Measurements from ENCODE around the gene USP35.

The USP35 gene

DNA sequence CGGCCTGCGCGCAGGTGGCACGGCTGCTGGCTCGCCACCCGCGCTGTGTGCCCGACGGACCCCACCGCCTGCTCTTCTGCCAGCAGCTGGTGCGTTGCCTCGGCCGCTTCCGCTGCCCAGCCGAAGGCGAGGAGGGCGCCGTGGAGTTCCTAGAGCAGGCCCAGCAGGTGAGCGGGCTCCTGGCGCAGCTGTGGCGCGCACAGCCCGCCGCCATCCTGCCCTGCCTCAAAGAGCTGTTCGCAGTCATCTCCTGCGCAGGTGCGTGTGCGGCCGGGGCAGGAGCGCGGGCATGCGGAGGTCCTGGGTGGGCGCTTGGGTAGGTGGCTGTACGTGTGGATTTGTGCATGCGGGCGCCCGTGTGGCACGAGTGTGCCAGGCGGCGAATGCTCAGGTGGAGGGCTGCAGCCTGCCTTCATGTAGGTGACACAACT is 8.0 kb downstream of the USP35 start:
- DNase-seq (ENCODE audit: low read depth): no peak

DNA sequence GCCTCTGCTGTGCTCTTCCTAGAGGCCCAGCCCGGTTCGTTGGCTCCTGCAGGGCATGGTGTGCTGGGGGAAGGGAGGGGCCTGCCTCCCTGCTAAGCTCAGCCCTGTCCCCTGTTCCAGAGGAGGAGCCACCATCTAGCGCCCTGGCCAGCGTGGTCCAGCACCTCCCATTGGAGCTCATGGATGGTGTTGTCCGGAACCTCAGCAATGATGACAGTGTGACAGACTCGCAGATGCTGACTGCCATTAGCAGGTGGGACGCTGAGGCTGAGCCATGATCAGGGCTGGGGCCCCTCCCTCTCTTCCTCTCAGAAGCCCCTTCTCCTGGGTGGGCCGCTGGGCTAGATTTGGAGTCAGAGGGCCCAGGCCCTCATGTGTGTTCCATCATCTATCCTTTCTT is 9.1 kb downstream of the USP35 start:
- DNase-seq (ENCODE audit: low read depth): no peak

DNA sequence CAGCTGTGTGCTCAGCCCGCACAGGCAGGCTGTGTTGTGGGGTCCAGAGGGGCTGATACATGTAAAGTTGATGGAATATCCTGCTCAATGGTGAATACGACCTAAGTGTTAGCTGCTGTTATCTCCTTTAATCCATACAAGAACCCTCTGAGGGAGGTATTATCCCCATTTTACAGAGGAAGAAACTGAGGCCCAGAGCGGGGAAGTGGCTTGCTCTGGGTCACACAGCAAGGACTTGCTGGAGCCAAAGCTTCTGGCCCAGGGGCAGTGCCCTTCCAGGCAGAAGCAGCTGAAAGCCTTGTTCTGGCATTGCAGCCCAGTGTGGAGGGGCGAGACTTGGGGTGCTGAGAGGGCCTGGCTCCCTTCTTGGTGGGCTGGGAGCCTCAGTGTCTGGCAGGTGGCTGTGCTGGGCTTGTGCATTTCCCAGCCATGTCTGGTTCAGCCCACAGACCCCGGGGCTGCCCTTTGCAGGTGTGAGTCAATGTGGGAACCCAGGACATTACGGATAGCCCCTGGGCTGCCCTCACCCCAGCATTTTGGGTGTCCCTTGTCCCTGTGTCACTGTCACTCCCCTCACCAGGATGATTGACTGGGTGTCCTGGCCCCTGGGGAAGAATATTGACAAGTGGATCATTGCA is 10.4 kb downstream of the USP35 start:
- no peak for DNase-seq (ENCODE audit: low read depth)

GRCh38 chr11:78199653-78200015 is 10.9 kb downstream of the USP35 start:
- DNase-seq (ENCODE audit: low read depth): no peak

- no peak for DNase-seq (ENCODE audit: low read depth)
Observed at GRCh38 chr11:78200061-78200460, 11.3 kb downstream of the USP35 start.

GRCh38 chr11:78200553-78200952 is 11.8 kb downstream of the USP35 start:
- DNase-seq (ENCODE audit: low read depth): no peak

GRCh38 chr11:78201096-78201818 is 12.5 kb downstream of the USP35 start:
- DNase-seq (ENCODE audit: low read depth): no peak

- no peak for DNase-seq (ENCODE audit: low read depth)
Observed at GRCh38 chr11:78202733-78203167, 14.0 kb downstream of the USP35 start.

DNA sequence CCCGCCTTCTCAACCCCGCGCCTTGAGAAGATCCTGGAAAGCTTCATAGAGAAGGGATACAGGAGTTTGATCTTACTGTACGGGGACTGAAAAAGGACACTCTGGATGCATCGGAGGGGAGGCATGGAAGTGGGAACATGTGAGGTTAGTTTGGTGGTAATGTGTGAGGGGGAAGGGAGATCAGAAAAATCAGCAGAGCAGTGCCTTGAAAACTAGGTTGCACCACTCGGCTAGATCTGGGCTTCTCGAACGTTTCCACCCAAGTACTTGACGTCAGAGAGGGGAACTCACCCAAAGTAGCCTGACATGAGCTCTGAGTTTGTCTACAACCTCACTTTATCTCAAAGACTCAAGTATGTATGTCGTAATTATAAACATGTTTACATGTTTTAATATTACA is 14.5 kb downstream of the USP35 start:
- DNase-seq (ENCODE audit: low read depth): no peak

DNA sequence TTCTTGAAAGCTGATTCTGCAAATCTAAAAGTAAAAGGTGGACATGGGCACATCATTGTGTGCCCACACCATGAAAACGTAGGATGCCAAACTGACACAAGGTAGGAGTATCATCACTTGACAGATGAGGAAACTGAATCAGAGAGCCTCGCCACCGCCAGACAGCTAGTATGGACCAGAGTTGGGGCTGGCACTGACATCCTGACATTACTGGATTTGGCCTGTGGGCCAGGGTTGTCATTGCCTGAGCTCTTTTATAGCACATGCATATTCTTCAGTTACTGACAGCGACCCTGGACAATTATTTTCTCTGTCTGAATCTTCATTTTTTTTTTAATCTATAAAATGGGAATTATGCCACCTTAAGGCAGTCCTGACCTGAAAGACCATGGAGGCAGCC is 16.5 kb downstream of the USP35 start:
- no peak for DNase-seq (ENCODE audit: low read depth)

DNA sequence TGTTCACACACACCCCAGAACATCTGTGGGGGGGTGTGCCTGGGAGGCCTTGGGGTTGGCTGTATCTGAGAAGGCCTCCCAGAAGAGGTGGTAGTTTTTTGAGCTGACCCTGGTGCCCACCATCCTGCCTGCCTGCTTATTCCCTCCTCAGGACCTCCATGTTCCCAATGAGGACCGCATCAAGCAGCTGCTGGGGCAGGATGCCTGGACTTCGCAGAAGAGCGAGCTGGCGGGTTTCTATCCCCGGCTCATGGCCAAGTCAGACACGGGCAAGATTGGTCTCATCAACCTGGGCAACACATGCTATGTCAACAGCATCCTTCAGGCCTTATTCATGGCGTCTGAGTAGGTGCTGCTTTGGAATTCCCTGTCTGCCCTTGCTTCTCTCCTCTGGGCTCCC is 17.0 kb downstream of the USP35 start:
- DNase-seq (ENCODE audit: low read depth): no peak

DNA sequence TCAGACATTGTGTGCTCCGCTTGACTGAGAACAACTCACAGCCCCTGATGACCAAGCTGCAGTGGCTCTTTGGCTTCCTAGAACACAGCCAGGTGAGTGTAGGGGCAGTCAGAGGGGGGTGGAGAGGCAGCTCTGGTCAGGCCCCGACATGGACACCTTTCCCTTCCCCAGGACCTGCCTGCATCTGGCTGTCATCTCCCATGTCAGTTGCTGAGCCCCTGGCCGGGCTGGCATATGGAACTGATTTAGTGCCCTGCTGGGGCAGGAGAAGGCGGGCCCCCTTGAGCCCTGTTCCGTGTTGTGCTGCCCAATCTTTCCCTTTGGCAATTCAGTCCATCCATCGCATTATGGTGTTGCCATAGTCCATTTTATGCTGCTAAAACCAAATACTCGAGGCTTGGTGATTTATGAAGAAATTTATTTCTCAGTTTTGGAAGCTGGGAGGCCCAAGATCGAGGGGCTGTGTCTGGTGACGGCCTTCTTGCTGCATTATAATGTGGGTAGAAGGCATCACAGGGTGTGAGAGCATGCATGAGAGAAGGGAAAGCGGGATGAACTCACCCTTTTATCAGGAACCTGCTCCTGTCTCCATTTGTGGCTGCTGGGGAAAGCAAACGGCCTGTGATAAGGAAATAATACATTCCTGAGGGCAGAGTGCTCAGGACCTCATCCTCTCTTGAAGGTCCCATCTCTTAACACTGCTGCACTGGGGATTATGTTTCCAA is 19.0 kb downstream of the USP35 start:
- DNase-seq (ENCODE audit: low read depth): no peak

DNA sequence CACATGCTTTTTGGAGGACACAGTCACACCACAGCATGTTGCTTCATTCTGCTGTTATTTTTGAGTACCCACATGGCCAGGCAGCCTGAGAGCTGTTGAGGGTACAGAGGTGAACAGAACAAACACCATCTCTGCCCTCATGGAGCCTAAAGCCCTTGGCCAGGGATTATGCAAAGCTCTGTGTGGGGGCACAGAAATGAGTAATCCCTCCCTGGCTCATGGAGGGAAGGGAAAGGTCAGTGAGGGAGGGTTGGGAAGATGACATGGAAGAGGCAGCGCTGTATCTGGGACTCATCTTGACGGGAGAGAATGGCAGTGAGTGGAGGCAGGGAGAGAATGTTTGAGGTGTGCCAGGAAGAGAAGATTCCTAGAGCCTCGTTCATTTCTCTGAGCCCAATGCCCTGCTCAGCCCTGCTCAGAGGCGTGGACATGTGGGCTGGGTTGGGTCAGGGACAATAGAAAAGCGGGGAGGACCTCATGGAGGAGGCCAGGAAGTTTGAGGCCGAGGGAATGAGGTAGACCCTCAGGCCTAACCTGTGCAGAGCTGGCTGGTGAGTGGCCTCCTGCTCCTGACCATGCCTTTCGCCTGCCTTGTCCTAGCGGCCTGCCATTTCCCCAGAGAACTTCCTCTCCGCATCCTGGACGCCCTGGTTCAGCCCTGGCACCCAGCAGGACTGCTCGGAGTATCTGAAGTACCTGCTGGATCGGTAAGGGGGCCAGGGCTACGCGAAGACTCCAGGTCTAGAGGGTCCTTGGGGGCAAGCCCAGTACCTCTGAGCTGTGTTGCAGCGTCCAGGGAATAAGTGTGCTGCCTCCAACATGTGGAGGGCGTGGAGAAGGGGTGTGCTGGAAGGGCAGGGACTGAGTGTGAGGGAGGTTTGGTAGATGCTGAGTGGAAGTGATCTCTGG is 19.8 kb downstream of the USP35 start:
- no peak for DNase-seq (ENCODE audit: low read depth)

GRCh38 chr11:78209478-78209877 is 20.8 kb downstream of the USP35 start:
- DNase-seq (ENCODE audit: low read depth): no peak

DNA sequence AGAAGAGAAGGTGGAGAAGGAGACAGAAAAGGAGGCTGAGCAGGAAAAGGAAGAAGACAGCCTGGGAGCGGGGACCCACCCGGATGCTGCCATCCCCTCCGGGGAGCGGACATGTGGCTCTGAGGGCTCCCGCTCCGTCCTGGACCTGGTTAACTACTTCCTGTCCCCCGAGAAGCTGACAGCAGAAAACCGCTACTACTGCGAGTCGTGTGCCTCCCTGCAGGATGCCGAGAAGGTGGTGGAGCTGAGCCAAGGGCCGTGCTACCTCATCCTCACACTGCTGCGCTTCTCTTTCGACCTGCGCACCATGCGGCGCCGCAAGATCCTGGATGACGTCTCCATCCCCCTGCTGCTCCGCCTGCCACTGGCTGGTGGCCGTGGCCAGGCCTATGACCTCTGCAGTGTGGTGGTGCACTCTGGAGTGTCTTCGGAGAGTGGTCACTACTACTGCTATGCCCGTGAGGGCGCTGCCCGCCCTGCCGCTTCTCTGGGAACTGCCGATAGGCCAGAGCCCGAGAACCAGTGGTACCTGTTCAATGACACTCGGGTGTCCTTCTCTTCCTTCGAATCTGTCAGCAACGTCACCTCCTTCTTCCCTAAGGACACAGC is 21.4 kb downstream of the USP35 start:
- no peak for DNase-seq (ENCODE audit: low read depth)

GRCh38 chr11:78211565-78211964 is 22.8 kb downstream of the USP35 start:
- no peak for DNase-seq (ENCODE audit: low read depth)

- DNase-seq (ENCODE audit: low read depth): no peak
Observed at GRCh38 chr11:78212586-78213371, 24.1 kb downstream of the USP35 start.

- DNase-seq (ENCODE audit: low read depth): no peak
Observed at GRCh38 chr11:78213526-78214330, 25.0 kb downstream of the USP35 start.

DNA sequence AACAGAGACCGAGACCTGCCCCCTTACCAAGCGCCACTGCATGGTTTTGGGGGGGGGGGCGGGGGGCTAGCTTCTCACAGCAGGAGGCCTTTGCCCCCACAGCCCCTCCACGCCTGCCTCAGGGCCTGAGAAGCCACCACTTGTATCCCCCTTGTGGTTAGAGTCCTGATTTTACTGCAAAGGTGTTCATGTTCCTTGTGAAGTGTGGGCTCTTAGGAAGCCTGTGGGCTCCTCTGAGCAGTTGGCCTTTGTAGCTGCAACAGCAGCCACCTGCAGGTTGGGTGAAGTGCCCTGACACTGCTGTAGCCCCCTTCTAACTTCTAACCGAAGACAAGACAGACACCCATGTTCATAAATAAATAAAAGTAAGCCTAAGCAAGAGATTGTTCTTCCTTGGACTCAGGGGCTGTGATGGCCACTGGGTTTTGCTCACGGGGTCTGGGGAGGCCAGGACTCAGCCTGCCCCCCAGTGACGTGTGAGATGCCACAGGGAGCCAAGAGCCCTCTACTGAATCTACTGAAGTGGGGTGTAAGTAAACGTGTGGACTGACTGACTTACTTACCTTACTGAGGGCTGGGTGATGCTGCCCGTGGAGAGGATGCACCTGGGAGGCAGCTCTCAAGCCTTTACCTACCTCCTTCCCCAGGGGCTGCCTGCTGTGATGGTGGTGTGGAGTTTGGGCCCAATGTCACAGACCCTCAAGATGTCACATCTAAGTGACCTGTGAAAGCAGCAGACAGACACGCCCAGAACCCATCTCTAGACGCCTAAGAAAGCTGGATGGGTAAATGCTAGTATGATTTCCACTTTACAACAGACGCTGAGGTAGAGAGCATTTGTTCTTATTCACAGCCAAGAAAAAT is 25.8 kb downstream of the USP35 start:
- DNase-seq (ENCODE audit: low read depth): no peak
